Lung microvascular endothelial cell (primary cell): ENCODE data around the gene PPP1R27. TPM values are rescaled to one million over a fixed set of nuclear protein-coding genes. Genes with fewer than 3 reads are reported as not detected.
"Not testable (repeated sequence)": the region's sequence is repeated elsewhere in the genome, so short reads cannot be mapped to it uniquely, and the experiment has no call there.

ENCODE experiments used
- DNase-seq, 2 donors: peaks; one replicate each; pipeline versions ENCODE4 v3.0.0 to v3.0.0-alpha.2; 2010; ENCODE audit warnings: low read depth in 2 of 2
- total RNA-seq: library from RNA; depleted of rRNA; stranded (reverse); fragments of >200 nt; gene quantifications from 2 replicates; pipeline ENCODE4 v1.2.1, GENCODE V29; 2014

PPP1R27 gene
- total RNA-seq, 1 donor from 2014 or later = not detected

DNA sequence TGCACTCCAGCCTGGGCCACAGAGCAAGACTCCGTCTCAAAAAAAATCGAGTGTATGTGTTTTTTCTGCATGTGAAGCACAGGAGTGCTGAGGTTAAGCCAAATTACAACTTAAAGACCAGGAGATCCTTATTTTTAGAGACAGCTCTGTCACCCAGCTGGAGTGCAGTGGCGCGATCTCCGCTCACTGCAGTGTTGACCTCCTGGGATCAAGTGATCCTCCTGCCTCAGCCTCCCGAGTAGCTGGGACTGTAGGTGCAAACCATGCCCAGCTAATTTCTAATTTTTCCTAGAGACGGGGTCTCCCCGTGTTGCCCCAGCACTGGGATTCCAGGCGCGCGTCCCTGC is 7.5 kb upstream of the PPP1R27 start:
- no peak for DNase-seq

DNA sequence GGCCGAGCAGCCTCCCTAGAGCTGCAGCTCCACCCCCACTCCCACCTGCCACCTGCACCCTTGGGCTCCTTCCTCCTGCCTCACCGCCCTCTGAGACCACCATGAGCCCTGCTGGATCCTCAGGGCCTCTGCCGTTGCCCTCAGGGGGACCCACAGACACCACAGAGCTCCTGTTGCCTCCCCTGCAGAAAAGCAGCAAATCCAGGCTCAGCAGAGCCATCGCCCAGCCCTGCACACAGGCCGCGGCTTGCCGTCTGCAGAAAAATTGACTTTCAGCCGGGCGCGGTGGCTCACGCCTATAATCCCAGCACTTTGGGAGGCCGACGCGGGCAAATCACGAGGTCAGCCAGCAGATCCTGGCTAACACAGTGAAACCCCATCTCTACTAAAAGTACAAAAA is 7.0 kb upstream of the PPP1R27 start:
- DNase-seq = no peak

DNA sequence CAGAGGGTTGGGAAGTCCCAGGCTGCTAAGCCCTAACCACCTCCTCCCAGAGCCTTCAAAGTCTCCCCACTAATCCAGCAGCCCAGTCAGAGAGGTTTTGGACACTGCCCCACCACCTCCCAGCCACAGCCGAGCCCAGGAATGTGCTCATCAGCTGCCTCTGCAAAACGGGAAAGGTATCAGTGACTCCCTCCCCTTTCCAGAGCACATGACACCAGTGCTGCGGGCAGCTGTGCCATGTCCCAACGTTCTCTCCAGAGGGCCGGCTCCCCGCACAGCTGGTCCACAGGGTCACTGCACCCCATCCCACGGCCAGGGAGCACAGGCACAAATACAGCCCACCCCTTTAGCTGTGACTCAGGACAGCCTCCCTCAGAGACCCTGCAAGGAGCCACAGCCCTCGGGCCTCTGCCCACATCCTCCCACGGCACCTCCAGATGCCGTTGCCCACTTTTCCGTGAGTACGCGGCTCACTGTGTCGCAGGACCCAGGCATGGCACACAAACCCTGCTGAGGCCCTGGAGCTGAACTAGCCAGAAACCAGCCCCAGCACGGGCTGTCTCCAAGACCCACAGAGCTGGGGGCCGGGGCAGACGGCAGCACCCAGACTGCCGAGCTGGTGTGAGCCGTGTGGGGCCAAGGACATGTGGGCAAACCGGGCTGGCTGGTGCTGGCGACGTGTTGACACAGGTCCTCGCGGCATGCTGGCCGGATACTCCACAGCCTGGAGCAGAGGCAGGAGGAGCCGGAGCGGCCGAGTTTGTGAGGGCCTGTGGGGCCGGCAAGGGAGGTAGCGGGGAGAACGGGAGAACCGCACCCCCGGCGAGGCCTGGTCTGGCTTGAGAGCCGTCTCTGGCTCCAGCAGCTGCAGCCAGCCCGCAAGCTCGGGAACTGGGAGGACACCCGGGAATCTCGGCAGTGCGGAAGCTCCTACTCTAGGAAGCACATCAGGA is 6.3 kb upstream of the PPP1R27 start:
- no peak for DNase-seq

DNA sequence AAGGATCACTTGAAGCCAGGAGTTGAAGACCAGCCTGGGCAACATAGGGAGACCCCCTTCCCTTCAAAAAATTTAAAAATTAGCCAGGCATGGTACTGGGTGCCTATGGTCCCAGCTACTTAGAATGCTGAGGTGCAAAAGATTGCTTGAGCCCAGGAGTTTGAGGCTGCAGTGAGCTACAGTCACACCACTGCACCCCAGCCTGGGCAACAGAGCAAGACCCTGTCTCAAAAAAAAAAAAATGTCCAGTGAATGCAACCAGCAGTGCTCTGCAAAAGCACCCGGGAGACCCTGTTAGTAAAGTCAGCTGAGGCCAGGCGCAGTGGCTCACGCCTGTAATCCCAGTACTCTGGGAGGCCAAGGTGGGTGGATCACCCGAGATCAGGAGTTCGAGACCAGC is 5.2 kb upstream of the PPP1R27 start:
- not testable (repeated sequence) for DNase-seq

DNA sequence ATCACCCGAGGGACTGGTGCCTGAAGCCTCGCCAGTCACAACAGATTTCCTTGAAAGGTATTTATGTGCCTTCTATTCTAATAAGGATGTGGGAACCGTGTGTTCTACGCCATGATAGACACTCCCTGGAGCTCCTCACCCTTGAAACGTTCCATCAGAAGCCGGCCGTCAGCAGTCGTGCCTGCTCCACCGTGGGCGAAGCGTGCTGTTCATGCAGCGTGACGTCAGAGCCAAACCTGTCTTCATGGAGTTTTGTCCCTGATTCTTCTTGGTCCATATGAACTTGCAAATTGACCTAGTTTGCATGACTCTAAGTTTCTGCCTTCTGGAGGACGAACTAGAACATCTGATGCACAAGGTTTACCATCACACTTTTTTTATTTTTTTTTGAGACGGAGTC is 4.5 kb upstream of the PPP1R27 start:
- DNase-seq = no peak

DNA sequence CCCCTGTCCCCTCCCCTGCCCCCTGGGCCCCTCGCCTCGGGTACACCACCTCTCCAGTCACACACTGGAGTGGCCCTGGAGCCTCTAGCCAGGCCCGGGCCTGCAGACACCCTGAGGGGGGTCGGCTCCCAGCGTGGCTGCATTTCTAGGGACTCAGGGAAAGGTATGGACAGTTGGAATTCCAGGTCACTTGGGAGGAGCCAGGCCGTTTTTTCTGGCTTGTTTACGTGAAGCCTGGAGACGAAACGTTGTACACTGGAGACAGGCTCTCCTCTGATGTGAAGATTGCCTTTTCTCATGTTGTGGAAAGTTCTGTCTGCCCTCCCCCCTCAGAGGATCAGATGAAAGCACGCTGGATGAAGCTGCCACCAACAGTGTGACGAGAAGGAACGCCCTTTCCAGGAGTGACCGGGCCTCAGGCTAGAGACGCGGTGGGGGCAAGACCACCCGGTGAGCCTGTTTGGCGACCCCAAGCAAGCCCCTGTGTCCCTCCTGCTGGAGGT is 4.0 kb upstream of the PPP1R27 start:
- DNase-seq = no peak

DNA sequence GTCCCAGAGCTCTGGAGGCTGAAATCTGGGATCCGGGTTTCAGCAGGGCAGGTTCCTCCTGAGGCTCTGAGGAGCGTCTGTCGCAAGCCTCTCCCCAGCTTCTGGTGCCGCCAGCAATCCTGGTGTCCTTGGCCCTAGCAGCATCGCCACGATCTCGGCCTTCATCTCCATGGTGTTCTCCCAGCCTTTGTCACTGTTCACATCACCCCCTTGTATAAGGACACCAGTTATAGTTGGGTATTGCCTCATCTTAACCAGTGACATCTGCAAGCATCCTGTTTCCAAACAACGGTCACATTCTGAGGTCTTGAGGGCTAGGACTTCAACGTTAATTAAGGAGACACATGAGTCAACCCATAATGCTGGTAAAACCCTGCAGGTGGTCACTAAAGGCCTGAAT is 2.8 kb upstream of the PPP1R27 start:
- no peak for DNase-seq

DNA sequence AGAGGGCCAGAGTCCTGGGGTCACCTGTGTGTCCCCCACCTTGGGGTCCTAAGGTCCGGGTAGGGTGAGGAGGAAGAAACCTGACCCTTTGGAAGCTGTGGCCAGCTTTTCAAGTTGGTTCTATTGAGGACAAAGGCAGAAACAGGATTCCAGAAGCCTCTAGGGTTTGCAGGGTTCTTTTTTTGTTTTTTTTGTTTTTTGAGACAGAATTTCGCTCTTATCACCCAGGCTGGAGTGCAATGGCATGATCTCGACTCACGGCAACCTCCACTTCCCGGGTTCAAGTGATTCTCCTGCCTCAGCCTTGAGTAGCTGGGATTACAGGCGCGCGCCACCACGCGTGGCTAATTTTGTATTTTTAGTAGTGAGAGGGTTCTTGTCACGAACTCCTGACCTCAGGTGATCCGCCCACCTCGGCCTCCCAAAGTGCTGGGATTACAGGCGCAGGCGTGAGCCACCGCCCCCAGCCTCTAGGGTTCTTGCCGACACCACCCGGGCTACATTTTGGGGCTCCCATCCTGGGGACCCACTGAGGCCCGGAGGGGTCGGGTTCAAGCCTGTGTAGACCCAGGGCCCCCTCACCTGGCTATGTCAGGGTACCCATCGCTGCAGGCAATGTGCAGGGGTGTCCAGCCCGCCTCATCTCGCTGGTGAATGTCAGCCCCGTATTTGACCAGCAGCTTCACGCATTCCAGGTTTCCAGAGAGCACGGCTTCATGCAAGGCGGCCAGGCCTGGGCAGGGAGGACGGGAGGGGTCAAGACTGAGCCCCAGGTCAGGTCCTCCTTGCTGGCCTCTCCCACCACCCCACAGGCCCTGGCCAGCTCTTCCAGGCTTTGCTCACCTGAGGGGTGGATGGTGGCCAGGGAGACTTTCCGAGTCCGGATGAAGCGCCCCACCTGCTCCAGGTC is 674 bp downstream of the PPP1R27 start:
- no peak for DNase-seq

DNA sequence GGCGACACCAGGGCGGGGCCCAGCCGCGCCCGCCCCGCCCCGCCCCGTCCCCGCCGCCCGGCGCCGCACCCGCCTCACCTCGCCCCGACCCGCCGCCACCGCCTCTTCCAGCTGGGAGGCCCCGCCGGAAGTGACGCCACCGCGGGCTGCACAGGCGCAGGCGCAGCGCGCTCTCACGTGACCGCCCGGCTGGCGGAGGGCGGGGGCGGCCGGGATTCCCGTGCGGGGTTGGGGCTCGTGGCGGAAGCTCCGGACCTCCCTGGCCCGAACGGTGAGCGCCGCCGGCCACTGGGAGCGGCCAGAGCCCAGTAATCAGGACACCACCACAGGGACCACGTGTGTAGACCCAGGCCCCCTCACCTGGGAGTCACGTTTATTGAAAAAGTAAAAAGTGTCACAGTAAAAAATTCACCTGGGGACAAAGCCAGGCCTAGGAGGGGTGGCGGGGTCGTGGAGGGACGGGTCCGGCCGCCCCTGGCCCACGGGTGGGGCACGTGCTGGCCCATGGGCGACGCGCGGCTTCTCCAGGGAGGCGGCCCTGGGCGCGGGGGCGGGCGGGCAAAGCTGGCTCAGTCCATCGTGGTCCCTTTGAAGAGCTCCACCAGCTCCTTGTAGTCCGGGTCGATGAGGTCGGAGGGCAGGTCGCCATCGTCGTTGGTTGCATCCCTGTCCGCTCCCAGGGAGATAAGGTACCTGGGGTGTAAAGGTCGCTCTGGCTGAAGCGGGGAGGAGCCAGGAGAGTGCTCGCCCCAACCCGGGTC is 1.5 kb downstream of the PPP1R27 start, which contains the start of gene MCRIP1:
Gene MCRIP1 (minus strand): TSS at position 132 of the 761 bp plus-strand sequence. CDS start 8,785 bp downstream, outside the sequence.
- peak; percentile 94 to 98 for DNase-seq

DNA sequence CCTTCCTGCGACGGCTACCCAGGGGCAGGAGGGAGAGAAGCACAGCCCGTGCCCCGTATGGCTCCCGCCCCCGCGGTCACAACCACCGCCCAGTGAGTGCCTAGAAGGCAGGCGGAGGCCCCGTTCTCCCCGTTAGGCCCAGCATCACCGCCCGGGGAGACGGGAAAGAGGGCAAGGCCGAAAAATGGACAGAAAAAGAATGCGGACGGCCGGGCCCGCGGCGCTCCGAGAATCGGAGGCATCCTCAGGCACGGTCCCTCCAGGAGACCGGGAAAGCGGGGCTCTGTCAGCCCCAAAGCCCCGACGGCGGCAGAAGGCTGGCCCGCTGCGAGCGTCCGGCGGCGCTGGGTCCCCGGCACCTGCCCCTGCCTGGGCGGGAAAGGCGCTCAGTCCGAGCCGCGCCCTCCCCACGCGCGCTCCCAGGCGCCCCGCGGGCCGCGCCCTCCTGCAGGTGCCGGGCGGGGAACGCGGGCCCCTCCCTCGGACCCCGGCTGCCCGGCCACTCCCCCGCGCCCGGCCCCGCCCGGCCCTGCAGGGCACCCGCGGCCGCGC is 2.2 kb downstream of the PPP1R27 start:
- DNase-seq = peak; percentile 24 to 33

DNA sequence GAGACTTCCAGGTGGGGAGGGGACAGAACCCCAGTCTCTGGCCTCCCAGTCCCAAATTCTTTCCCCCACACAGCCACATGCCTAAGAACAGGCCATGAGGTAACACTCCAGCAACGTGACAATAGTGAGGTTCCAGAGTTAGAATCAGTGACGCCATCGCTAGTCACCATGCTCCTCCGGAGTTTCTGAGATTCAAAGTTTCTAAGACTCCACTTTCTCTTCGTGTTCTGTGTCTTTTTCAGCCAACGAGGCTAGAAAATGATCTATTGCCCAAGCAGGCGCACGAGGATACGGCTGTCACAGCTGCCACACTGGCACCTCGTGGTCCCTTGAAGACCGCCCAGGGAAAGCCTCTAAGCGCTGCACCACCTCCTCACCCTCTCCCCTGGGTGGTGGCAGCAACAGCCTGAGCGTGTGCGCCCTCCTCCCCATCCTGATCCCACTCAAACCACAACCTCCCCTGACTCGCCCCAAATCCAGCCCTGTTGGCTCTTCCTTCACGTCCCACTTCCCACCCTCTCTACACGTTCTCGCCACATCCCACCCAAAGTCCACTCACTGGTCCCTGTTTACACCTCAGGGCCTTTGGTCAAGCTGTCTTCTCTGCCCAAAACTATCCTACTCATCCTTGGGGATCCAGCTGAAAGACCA is 2.8 kb downstream of the PPP1R27 start:
- peak in 1 of 2 donors; percentile 13 for DNase-seq

DNA sequence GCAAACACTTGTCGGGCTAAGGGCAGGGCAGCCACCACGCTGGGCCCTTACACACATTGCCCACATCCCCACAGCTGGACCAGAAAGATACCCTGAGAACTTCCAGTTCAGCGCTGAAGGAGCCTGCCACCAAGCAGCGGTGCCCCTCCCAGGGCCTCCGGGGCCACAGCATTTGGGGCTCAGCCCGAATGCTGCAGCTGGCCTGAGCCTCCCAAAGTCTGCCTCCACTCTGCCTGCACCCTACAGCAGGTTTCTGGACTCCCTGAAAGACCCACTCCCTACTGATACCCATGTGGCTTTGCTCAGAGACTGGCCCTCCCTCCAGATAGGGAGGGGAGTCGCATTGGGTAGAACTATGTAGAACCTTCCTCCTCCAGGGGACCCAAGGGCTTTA is 3.3 kb downstream of the PPP1R27 start:
- no peak for DNase-seq

DNA sequence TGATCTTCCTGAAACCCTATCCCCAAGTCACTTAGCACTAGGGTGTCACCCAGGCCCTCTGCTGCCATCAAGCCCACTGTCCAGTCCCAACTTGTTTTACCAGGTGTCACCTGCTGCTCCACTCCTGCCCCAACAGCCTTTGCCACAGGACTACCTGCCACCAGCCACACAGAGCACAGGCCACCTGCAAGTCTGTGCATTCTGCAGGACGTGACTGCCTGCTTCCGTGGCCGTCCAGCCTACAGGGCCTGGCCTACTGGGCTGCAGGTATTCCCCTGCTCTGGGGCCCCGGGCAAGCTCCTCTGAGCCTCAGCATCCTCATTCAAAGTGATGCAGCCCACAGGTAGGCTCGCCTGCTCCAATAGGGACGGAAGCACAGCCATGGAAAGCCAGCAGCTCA is 5.0 kb downstream of the PPP1R27 start:
- DNase-seq = no peak

DNA sequence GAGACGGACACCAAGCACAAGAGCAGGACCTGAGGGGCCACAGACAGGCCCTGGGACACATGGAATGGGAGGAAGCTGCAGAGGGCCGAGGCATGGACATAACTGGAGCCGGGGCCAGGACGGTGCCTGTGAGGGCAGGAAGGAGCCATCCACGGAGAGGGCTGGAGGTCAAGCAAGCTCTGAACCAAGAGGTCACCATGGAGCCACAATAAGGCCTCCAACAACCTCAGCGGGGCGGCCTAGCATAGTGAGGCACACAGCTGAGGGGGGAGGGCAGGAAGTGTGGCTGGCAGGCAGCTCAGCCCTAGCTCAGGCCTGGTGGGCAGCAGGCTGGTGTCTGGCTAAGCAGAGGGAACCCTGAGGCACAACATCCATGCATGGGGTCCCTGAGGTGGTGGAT is 6.2 kb downstream of the PPP1R27 start:
- peak in 1 of 2 donors; percentile 21 for DNase-seq

DNA sequence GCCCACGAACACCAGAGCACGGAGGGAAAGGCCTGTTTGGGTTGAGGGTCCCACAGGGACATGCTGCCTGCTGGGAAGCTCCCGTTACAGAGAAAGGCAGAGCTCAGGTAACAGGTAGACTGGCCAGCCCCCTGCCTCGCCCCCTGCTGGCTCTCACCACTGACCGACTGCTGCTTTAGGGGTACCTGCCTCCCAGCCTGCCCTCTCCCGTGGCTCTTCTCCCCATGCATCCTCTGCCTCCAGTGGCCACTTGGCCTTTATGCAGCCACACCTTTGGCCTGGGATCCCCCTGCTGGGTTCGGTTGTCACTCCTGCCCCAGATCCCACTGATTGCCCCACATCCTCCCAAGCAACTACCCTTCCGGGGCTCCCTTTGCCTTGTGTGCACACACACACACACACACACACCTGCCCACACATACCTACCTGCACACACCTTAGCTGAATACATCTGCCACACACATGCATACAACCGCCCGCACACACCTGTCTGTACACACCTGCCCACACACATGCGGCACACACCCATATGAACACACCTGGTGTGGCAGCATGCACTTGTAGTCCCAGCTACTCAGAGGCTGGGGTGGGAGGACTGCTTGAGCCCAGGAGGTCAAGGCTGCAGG is 8.9 kb downstream of the PPP1R27 start:
- no peak for DNase-seq

DNA sequence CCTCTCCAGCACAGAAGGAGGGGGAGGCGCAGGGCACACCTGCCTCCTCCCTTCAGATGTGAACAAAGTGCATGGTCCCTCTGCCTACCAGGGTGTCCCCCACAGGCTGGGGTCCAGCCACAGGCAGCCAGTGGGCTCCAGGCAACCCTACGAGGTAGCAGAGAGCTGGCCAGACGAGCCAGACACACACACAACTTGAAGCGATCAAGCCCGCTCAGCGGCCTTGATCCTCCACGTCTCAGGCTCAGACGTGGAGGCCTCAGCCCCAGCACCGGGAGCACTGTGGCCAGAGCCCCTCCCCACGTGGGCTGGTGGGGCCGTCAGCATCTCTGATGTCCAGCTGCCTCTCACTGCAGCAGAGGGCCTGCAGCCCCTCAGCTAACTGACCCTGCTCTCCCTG is 10.3 kb downstream of the PPP1R27 start:
- DNase-seq = no peak

DNA sequence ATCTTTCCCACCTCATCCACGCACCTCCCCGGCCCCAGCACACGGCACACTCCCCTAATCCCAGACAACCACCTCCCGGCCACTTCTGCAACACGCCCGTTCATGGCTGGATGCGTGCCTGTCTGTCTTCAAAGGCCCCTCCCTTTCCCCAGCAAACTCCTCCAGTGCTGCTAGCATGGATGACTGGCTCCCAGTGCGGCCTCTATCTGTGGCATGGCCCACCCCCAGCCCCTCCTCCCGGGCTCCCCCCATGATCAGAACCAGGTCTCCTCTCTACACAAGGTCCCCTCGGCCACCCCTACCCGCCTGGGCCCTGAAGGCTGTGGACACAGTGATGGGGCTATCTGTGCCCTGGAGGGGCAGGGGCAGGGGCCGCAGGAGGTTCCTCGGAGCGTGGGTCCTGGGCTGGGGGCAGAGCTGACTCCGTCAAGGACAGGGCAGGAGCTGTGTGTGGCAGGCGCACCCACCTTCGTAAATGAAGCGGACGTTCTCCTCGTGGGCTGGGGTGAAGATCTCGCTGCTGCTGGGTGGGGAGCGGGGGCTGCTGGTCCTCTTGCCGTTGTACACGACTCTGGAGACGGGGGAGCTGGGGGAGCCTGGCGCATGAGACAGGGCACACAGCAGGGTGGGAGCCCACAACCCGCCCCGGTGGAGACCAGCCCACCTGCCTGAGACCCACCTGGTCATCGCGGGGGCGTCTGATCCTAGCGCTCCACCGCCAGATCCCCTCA is 10.9 kb downstream of the PPP1R27 start:
- DNase-seq = no peak

DNA sequence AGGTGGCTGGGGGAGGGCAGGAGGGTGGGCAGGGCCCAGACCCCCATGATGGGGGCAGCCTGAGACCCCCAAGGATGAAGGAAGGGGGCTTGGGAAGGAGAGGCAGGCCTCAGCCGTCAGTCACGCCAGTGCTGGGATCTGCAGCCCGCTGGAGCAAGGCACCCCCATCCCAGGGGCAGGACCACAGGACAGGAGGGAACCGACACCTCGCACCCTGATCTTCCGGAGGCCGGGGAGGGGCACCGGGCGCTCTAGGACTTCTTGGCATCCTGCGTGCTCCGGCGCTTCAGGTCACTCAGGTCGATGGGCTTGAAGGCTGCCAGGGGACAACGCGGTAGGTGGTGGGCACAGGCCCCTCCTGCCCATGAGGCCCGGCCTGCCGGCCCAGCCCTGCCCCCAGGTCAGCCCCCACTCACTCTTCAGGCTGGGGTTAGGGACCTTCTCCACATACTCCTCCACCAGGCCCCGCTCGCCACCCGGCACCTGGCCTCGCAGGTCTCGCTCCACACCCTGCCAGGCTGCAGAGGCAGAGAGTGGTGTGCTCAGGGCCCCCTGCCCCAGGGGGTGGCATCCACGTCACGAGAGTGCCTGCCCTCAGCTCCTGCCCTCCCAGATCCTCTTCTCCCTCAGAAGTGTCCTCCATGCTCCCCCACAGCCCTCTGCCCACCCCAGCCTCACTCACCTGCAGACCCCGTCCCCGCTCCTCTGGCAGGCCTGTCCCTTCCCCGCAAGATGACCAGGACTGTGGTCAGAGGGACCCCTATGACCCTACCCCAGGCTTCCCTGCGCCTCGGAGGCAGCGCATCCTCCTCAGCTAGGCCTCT is 11.6 kb downstream of the PPP1R27 start:
- no peak for DNase-seq

DNA sequence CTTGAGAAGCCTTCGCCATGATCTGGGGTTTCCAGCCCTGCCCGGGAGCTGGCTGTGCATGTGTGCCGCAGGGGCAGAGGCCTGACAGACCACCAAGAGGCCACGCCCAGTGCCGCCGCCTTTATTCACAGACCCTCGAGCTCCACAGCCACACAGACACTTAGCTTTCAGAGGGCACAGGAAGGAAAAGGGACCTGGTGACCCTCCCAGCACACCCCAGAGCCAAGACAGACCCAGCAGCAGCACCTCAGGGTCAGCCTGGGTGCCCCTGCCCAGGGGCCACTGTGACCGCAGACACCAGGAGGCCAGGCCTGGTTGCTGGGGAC is 12.6 kb downstream of the PPP1R27 start:
- no peak for DNase-seq
